HG03520 (cell line): Measurements from ENCODE around the gene ZP1.
A peak's percentile ranks its signal among the peaks of the same experiment; 100 is the strongest.
"Not testable (repeated sequence)": the region's sequence is repeated elsewhere in the genome, so short reads cannot be mapped to it uniquely, and the experiment has no call there.

Experiments used
- ATAC-seq: cut with Tn5 transposase; IDR thresholded peaks from one replicate; pipeline ENCODE4 v1.9.1; 2021; ENCODE audit warnings: mild to moderate bottlenecking, moderate library complexity; ENCODE audit not compliant: unreplicated experiment

ZP1 gene

GRCh38 chr11:60905047-60905446 is 37.7 kb downstream of the ZP1 start:
- no peak for ATAC-seq

GRCh38 chr11:60905551-60906113 is 38.3 kb downstream of the ZP1 start:
- no peak for ATAC-seq

DNA sequence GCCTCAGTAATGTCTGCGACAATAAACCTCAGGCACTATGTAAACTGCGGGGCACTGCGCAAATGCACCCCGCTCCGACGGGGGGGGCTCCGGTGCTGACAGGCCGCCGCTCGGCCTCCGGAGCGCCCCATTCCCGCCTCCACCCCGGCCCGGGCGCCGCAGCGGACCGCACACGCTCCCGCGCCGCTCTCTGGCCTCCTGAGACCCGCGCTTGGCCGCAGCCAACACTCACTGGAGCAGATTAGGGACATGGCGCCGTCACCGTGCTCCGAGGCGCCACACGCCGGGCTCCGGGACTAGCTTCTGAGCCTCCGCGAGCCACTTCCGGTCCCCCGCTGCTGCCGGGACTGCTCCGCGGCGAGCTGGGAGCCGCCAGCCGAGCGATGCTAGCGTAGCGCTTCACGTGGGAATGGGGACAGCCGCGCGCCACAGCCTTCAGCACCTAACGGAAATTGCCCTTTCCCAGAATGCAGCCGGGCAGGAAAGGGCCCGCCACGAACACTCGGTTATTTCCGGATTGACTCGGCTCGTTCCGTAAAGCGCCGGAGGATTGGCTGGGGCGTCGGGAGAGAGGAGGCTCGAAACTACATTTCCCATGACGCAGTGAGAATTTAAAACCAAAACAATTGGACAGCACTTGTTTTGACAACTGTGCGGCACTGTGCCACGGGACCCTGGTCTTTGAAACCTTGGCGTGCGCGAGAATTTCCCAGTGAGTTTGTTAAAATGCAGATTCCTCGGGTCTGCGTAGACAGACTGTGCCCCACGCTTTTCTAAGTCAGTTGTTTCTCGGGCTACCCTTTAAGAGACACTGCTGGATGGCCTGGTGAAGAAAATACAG is 39.0 kb downstream of the ZP1 start, which contains the start of gene PRPF19:
Gene PRPF19, minus strand, starts transcription at position 454 of the 841 bp plus-strand sequence. Its CDS starts 203 bp downstream, at position 251.
- ATAC-seq: peak; percentile 67

GRCh38 chr11:60908803-60909202 is 41.5 kb downstream of the ZP1 start:
- no peak for ATAC-seq

GRCh38 chr11:60909680-60910280 is 42.4 kb downstream of the ZP1 start:
- ATAC-seq: not testable (repeated sequence)

GRCh38 chr11:60910281-60910687 is 42.9 kb downstream of the ZP1 start:
- peak; percentile 28 for ATAC-seq

GRCh38 chr11:60910711-60911380 is 43.5 kb downstream of the ZP1 start:
- ATAC-seq: no peak

DNA sequence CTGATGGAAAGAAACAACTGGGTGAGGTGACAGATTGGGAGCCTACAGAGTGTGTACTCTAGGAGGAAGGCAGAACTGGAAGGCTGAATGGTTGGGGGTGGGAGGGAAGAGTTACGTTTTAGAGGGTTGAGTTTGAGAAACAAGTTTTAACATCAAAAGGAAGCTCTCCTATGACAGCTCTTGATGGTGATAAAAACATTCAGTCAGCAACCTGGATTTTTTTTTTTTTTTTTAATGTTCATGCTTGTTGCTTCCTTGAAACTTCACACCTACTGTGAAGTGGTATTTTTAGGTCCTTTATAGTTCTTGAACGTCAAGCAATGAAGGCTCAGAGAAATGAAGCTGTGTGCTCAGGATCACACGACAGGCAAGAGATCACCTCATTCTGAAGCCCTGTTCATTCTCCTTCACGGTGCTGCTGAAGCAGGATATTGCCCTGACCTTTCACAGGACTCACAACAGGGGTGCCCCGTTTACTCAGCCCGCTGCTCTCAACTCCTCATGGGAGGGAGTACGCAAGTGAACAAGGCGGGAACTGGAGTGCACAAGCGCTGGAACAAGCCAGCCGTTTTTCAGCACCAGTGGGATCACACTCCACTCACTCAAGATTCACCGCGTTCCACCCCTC is 45.0 kb downstream of the ZP1 start:
- no peak for ATAC-seq

DNA sequence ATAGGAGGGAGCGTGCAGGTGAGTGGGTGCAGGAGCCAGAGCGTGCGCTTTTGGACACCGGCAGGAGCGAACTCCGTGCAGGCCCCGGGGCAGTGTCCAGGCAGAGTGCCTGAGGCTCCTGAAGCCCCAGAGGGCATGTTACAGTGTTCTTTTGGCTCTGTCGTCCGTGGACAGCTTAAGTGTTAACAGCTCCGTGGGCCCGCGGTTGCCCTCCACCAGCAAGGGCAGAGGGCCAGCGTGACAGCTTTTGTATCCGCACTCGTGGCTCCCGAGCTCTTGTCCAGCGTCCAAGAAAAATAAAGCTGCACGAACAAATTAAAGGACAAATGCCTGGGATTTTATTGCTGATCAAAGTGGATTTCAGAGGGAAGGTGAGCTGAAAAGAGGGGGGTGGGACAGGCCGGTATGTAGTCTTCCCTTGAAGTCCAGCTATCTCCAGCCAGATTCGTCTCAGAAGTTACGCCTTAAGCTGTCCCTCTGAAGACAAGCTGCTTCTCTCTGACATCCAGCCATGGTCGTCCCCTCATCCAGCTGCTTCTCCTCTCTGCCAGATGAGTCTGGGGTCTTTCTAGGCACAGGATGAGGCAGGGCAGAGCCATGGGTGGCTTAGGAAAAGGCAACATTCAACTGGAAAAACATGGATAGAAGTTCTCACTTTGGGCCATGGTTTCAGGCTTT is 45.6 kb downstream of the ZP1 start:
- ATAC-seq: no peak

- peak; percentile 45 for ATAC-seq
These were observed 46.7 kb downstream of the ZP1 start, which contains the start of gene TMEM109 for GRCh38 chr11:60913793-60914632. Gene TMEM109, plus strand, starts transcription at chr11:60914158. Its CDS starts 5,536 bp downstream, at chr11:60919694.

- no peak for ATAC-seq
These were observed 47.4 kb downstream of the ZP1 start for GRCh38 chr11:60914633-60915247.

- ATAC-seq: peak; percentile 34
These were observed 48.0 kb downstream of the ZP1 start for GRCh38 chr11:60915248-60915914.

- no peak for ATAC-seq
These were observed 49.4 kb downstream of the ZP1 start for GRCh38 chr11:60916669-60917206.

DNA sequence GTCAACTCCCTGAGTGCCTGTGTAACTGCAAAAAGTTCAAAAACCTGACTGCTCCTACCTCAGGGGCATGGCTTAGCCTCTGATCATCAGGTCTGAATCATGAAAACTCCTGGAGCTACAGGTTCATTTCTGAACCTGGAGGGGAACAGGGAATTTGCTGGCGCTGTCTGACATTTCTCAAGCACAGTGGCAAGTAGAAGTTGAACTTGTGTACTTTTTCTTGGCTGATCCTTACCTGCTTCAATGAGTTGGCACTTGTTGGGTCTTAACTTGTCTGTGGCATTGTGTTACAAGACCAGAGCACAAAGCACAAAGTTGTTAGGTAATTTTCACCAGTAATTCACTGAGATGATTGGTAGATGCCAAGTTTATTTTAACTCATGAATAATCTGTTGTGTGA is 49.9 kb downstream of the ZP1 start:
- no peak for ATAC-seq

GRCh38 chr11:60918251-60918938 is 51.1 kb downstream of the ZP1 start:
- no peak for ATAC-seq

DNA sequence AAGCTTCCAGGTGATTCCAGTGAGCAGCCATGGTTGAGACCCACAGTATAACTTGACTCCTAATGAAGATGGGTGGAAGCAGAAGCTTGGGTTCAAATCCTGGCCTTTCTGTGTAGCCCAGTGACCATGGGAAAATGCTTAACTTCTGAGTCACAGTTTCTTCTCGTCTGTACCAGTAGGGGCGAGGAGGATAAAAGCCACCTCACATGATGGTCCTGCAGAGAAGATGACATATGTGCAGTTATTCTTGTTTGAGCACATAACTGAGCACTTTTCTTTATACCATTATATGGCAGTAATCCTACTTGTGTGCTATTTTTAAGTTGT is 51.6 kb downstream of the ZP1 start:
- no peak for ATAC-seq

DNA sequence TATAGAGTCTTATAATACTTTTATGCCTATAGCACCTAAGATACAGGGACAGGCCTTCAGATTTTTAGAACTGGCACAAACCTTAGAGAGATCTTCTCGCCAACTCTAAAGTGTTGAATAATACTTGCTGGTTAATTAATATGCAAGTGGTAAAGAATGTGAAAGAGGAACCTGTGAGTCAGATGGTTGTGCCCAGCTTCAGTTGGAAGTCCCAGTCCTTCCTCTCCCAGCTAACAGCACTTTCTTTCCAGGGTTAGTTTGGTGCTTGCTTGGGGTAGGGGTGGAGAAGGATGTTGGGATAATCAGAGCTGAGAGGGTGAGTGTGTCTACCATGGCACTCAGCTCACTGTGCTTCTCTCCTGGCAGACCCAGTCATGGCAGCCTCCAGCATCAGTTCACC is 52.0 kb downstream of the ZP1 start:
- ATAC-seq: no peak

GRCh38 chr11:60919956-60920355 is 52.6 kb downstream of the ZP1 start:
- no peak for ATAC-seq
